Neural progenitor cell (in vitro differentiated cells): ENCODE measurements around the gene MT1A.

ENCODE experiments used
- CTCF ChIP-seq: fragments of 200-600 bp; sonication (generic); IDR thresholded peaks from 2 replicates; pipeline ENCODE4 v1.5.1; 2017; ENCODE audit warnings: antibody characterized with exemption, mild to moderate bottlenecking
- EZH2 ChIP-seq: fragments of 200-600 bp; sonication (generic); IDR thresholded peaks from 2 replicates; pipeline ENCODE4 v1.6.1; 2017; ENCODE audit warnings: antibody characterized with exemption, mild to moderate bottlenecking, moderate library complexity

- TF ChIP-seq EZH2: no peak
- no peak for TF ChIP-seq CTCF
Observed at GRCh38 chr16:56610017-56610608, 28.4 kb upstream of the MT1A start.
